GM15510 (cell line): ENCODE results near the gene HEMK1.

ENCODE experiments used
- POLR2A ChIP-seq: IDR thresholded peaks from 3 replicates; pipeline ENCODE4 v1.6.1; 2011; ENCODE audit warnings: borderline replicate concordance; ENCODE audit not compliant: insufficient read length; ENCODE audit errors: extremely low read depth

The HEMK1 gene, protein sequence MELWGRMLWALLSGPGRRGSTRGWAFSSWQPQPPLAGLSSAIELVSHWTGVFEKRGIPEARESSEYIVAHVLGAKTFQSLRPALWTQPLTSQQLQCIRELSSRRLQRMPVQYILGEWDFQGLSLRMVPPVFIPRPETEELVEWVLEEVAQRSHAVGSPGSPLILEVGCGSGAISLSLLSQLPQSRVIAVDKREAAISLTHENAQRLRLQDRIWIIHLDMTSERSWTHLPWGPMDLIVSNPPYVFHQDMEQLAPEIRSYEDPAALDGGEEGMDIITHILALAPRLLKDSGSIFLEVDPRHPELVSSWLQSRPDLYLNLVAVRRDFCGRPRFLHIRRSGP

DNA sequence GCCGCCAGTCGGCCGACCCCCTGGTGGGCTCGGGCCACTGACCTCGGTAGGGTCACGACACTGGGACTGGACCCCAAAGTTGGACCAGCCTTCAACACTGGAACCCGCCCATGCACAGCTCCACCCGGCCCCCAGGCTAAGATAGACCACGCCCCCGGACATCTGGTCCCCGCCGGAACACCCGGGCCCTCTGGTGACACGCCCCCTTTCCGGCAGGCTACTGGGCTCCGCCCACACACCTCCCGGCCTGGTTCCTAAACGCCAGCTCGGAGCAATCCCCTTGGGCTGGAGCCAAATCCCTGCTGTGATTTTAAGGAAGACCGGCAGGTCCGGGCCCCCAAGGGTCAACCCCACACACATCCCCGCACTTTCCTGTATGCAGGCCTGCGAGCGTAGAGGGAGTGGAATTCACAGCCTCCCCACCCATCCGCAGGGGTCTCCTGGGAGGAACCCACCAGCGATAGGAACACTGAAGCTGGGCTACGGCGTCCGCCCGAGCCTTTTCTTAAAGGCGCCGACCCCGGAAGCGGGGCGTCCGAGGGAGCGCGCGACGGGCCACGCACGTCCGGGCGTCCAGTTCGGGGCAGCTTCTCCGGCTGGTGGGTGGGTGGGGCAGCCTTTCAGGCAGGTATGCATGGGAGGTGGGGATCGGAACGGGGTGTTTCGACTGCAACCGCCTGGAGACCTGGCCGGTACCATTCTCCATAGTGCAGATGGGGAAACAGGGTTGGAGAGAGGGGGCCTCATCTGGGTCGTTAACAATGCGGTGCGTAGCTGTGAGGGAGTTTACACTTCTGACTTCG is at the start of gene HEMK1:
Gene HEMK1 (plus strand): TSS at position 576 of the 803 bp plus-strand sequence. CDS start 1,583 bp downstream, outside the sequence.
- TF ChIP-seq POLR2A = peak; percentile 57

DNA sequence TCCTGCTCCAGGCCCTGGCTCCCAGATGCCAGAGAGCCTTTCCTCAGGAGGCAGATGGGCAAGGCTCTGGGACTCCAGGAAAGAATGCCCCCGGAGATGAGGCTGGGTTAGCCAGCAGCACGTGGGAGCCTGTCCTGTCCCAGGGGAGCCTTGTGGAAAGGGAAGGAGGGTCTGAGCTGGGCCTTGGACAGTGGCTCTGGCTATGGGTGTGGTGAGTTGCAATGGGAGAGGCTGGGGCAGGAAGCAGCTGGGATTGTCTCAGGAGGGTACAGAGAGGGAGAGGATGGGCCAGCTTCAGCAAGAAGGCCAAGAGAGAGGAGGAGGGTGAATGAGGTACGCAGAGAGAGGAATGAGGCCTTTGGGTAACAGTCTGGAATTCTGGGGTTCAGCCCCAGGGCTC is 48.5 kb upstream of the HEMK1 start:
- no peak for TF ChIP-seq POLR2A

DNA sequence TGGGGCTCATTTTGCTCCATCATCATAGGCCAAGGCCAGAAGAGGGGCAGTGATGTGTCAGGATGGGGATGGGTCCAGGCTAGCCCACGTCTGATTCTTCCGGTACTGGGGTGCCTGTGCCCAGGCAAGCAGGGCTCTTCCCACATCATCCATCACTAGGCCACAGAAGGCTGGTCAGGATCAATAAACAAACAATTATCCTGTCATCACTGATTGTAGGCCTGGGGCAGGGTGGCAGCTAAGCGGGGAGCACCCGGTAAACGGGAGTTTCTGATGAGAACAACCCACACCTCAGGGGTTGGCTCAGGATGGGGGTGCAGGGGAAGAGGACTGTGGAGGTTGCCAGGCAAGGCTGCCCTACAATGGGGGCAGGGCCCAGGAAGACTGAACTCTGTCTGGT is 47.8 kb upstream of the HEMK1 start:
- no peak for TF ChIP-seq POLR2A

DNA sequence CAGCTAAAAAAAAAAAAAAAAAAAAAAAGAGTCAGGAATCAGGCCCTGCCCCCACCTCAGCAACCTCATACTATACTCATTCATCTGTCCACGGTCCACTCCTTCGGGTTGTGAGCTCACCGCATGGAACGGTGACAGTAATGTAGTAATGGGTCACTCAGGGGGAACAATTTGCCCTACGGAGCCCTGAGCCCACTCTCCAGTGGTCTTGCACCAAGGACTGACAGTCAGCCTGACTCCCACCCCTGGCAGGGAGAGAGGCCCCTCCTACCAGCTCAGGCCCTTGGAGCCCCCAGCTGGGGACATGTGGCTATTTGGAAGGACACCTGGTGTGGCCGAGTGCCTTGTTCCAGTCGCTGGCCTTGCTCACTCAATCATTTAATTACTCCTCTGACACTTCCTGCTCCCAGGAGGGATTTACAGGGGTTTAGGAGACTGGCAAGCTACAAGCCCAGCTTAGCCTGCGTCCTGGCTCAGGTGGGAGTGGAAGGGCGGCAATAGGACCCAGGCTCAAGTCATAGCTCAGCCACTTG is 46.0 kb upstream of the HEMK1 start:
- TF ChIP-seq POLR2A = no peak

DNA sequence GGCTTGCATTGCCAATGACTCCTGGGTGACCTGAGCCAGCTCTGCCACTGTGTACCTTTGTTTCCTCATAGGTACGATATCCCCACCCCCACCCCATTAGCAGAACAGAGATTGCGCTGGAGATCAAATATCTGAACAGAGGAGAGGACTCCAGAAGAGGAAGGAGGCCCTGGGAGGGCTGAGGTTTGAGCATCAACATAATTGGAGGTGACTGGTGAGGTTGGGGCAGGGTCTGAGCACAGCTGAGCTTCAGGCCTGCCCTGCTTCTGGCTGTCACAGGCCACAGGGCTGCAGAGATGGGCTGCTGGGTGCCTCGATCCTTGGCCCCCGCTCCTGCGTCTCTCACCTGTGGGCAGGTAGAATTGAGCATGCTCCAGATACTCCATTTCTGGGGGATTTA is 44.6 kb upstream of the HEMK1 start:
- no peak for TF ChIP-seq POLR2A

DNA sequence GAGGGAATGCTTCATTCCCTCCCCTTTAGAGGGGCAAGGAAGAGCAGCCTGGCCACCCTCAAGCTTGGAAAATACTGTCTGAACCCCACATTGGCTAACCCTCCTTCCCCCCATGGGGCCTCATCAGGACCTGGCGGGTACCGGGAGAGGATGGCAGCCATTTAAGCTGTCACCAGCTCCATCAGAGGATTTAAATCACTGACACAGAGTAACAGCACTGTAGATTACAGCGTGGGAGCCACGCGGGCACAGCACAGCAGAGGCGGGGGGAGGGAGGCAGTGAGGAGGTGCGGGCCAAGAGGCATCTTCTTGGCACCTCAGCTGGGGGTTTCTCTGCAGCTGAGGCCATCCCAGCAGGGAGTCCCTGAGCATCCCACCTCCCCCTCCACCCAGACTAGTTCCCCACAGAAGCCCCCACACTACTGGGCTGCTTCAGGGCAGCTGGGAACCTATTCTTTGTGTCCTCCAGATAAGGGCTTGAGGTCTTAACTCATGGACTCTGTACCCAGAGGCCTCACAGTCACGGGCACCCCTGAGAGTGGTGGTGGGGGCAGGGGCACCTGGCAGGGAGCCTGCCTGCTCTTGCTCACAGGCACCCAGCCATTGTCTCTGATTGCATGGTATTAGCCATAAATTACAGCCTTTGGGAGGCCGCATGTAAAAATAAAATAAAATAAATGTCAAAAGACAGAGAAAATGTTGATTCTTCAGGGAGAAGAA is 44.0 kb upstream of the HEMK1 start:
- no peak for TF ChIP-seq POLR2A

DNA sequence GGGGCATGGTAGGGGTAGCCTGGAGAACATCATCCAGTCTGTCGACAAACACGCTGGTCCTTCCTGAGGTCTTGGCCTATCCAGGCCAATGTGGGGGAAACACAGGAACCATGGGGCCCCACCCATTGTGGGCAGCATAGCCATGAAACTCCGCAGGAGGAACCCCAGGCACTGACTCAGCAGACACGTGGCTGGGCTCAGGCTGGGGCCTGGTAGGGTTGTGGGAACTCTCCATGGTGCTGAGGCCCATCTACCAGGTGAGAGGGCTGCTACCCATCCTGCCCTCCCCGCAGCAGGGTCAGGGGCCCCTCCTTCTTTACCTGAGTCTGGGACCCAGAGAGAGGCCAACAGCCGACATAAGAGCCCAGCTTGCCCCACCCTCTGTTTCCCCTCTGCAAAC is 43.3 kb upstream of the HEMK1 start:
- no peak for TF ChIP-seq POLR2A

DNA sequence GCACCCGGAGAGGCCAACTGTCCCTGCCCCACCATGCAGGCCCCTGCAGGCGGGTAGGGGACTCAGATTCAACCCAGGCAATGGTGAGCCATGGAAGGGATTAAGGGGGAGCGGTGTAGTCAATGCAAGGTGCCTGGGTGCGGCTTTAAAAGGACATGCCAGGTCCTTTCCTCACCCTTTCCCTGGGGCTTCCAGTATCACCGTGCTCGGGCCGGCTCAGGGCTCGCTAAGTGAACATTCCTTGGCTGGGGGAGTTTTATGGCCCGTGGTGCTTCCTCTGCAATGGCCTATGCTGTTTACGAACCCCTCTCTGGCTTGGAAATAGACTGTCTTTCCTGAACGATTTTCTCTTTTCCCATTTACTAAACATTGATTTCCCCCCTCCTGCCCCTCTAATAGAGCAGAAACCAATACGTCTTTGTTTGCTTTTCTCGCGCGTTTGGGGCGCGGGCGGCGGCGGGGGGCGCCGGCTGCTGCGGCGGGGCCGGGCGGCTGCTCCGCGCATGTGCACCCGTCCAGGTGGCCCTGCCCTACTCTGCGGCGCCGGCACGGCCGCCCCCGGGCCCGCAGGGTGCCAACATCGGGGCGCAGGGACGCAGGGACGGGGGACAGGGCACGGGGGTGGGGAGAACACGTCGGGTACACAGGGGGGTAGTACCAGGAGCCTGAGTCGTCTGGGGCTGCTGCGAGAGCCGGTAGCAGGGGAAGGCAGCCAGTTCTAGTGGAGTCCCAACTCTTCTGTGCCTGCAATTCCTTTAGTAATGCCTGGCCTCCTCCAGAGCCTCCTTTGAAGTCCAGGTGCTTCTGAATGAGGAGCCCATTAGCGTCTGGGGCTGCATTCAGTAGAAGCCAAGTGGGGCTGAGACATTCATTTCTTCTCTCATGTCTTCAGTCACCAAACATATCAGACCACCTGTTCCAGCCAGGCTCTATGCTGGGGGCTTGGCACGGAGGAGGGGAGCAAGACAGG is 39.0 kb upstream of the HEMK1 start:
- no peak for TF ChIP-seq POLR2A

DNA sequence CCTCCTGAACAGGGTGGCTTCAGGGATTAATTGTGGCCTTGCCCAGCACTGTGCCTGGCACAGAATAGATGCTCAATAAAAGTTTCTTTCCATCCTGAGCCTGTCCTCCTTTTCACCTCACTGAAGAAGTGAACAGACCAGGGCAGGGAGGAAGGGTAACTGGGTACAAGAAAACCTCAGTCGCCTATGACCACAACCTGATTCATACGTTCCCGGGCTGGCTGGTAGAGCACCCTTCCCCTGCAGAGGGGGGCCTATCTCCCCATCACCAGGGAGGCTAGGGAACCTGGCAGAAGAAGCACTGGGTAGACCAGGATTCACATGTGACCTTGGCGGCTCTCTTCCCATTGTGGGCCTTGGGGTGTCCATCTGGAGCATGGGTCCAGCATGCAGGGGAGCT is 38.1 kb upstream of the HEMK1 start:
- TF ChIP-seq POLR2A = no peak

DNA sequence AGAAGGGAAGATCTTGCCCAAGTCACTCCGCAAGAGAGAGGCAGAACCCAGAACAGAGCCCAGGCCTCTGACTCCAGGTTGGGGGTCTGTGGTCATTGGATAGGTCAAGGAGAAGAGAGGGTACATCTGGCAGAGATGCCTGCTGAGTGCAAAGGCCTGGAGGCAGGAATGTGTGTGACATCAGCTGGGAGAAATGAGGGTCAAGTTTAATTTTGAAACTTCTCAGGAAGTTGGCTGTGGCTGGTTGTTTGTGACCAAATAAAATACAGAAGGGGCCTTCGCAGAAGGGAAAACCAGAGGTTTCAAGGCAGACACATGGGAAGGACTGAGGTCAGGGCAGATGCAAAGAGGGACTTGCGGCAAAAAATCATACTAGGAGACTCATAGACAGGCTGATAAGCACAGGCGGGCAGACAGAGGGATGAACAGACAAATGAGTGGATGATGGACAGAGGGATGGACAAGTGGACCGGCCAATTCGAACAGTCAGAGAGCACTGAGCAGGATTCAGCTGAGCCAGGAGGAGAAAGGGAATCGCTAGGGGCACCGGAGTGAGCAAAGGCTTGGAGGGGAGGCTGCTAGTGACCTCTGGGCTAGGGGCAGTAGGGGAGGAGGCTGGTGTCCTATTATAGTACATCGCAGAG is 37.1 kb upstream of the HEMK1 start:
- TF ChIP-seq POLR2A = no peak

DNA sequence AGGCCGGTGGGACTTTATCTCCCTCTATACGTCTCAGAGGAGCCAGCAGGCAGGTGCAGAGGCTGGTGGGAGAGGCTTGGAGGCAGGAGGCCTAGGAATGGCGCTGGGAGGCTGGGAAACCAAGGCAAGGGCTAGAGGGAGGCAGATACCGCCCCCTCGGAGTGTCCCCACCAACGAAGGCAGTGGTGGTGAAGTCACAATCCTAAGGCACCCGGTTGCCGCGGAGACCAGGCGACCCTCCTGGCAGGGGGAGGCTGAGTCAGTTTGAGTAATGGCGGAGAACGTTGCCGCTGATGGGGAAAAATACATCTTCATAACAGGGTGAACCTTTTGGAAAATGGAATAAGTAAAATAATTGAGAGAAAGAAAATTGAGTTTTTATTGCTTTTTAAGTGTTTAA is 36.0 kb upstream of the HEMK1 start:
- TF ChIP-seq POLR2A = no peak

DNA sequence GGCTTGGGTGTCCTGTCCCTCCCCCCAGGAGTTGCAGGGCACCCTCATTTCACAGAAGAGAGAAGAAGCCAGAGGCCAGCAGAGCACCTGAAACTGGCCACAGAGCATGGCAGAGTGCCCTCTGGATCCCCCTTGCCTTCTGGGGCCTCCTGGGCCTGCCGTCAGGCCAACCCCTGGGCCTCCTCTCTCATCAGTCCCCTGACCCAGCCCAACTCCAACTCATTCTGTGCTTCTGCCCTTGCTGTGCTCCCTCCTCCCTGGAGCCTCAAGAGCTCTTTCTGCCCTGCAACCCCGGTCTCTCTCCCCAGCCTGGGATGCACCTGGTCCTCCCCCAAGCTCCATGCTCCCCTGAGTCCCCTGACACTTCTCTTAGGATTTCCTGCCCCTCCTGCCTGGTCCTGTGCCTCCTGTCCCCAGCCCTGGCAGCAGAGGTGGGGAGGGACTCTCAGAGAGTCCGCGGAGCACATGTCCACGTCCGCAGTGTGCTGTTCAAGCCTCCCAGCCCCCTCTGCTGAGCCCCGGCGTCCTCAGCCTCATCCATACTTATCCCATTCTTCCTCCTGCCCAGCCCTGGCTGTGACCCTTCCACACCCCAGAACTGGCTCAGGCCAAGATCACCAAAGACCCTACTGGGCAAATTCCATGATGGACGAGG is 35.4 kb upstream of the HEMK1 start:
- no peak for TF ChIP-seq POLR2A
